K562 (cell line): ENCODE data around the gene GET3. TPM values are rescaled to one million over a fixed set of nuclear protein-coding genes. Genes with fewer than 3 reads are reported as not detected.

ENCODE experiments used
- CHD2 ChIP-seq: IDR thresholded peaks from 2 replicates; pipeline ENCODE4 v1.6.1; 2011; ENCODE audit warnings: low read depth, low read length
- DMBX1 ChIP-seq: fragments of 250-450 bp; sonication (Bioruptor Pico); IDR thresholded peaks from 2 replicates; pipeline ENCODE4 v1.8.0; 2022; ENCODE audit warnings: inconsistent platforms, mild to moderate bottlenecking, moderate library complexity, borderline replicate concordance
- EGR1 ChIP-seq: fragments of 450-650 bp; conservative IDR thresholded peaks from 2 replicates; pipeline ENCODE4 v1.6.1; 2017; ENCODE audit warnings: mild to moderate bottlenecking
- HNRNPLL ChIP-seq: fragments of 200-400 bp; formaldehyde crosslinking; IDR thresholded peaks from 2 replicates; pipeline ENCODE4 v1.6.1; 2017; ENCODE audit warnings: low read length, low read depth, mild to moderate bottlenecking; ENCODE audit not compliant: poor library complexity, severe bottlenecking
- KLF16 ChIP-seq: IDR thresholded peaks from 2 replicates; pipeline ENCODE4 v1.6.1; 2016; ENCODE audit warnings: antibody characterized with exemption
- MCM7 ChIP-seq, 2 experiments: fragments of 450-650 bp; IDR thresholded peaks; 2 replicates each; pipeline ENCODE4 v1.6.1; 2016 to 2018
- MYC ChIP-seq, 2 experiments: fragments of 250-450 bp in 1 of 2; sonication (Bioruptor Pico) in 1 of 2; IDR thresholded peaks; 2 replicates each; pipeline versions ENCODE4 v1.5.1 to v1.6.1; 2012 to 2021; ENCODE audit warnings: low read depth in 2 of 2, borderline replicate concordance in 1 of 2, improper control_type of control experiment in 1 of 2, low read length in 1 of 2, mild to moderate bottlenecking in 1 of 2, moderate library complexity in 1 of 2
- NELFE ChIP-seq: IDR thresholded peaks from 2 replicates; pipeline ENCODE4 v1.6.1; 2011; ENCODE audit warnings: mild to moderate bottlenecking; ENCODE audit not compliant: insufficient read depth, insufficient read length
- NR2C2 ChIP-seq, 2 experiments: fragments of 200-800 bp in 1 of 2; sonication (Bioruptor generic) in 1 of 2; sonication (generic) in 1 of 2; formaldehyde crosslinking in 1 of 2; IDR thresholded peaks; 2 replicates each; pipeline versions ENCODE4 v1.6.1 to v1.8.0; 2016 to 2022; ENCODE audit warnings: mild to moderate bottlenecking in 1 of 2, missing compliant biosample characterization in 1 of 2, missing genetic modification characterization in 1 of 2, missing genetic modification reagents in 1 of 2
- RBM15 ChIP-seq: fragments of 200-400 bp; formaldehyde crosslinking; IDR thresholded peaks from 2 replicates; pipeline ENCODE4 v1.6.1; 2018; ENCODE audit warnings: mild to moderate bottlenecking, low read length, moderate library complexity; ENCODE audit not compliant: insufficient read depth
- SMAD1 ChIP-seq: fragments of 150-350 bp; IDR thresholded peaks from 2 replicates; pipeline ENCODE4 v1.6.1; 2014; ENCODE audit warnings: low read length, low read depth; ENCODE audit not compliant: partially characterized antibody
- SMARCB1 ChIP-seq: IDR thresholded peaks from 2 replicates; pipeline ENCODE4 v1.6.1; 2011; ENCODE audit warnings: improper control_type of control experiment, low read depth; ENCODE audit not compliant: insufficient read length
- SNIP1 ChIP-seq: fragments of 450-650 bp; IDR thresholded peaks from 2 replicates; pipeline ENCODE4 v1.7.1; 2017; ENCODE audit warnings: low read depth, mild to moderate bottlenecking
- STAG1 ChIP-seq: sonication (generic); formaldehyde crosslinking; IDR thresholded peaks from 2 replicates; pipeline ENCODE4 v1.5.0; 2020; ENCODE audit warnings: missing genetic modification reagents, borderline replicate concordance
- TBL1XR1 ChIP-seq, 2 experiments: IDR thresholded peaks; 2 replicates each; pipeline ENCODE4 v1.6.1; 2012; ENCODE audit warnings: improper control_type of control experiment in 2 of 2, low read length in 2 of 2, mild to moderate bottlenecking in 1 of 2
- THRAP3 ChIP-seq: fragments of 450-650 bp; IDR thresholded peaks from 2 replicates; pipeline ENCODE4 v1.6.1; 2016; ENCODE audit warnings: mild to moderate bottlenecking, inconsistent platforms, borderline replicate concordance
- ZBTB7A ChIP-seq: IDR thresholded peaks from 2 replicates; pipeline ENCODE4 v1.6.1; 2011; ENCODE audit warnings: low read depth, mild to moderate bottlenecking, low read length, moderate library complexity, borderline replicate concordance; ENCODE audit not compliant: control insufficient read depth
- ZC3H11A ChIP-seq: IDR thresholded peaks from 2 replicates; pipeline ENCODE4 v1.6.1; 2012; ENCODE audit warnings: low read depth, low read length, improper control_type of control experiment
- ZNF583 ChIP-seq: fragments of 250-450 bp; sonication (Bioruptor Pico); IDR thresholded peaks from 2 replicates; pipeline ENCODE4 v1.4.0; 2020
- ZNF780A ChIP-seq: fragments of 250-450 bp; sonication (Bioruptor Pico); IDR thresholded peaks from 2 replicates; pipeline ENCODE4 v1.5.0; 2021; ENCODE audit warnings: mild to moderate bottlenecking
- polyA plus RNA-seq, 8 experiments: library from polyadenylated mRNA; depleted of rRNA in 4 of 8; stranded (reverse) in 5 of 8; unstranded in 3 of 8; fragments of >200 nt; fragmentation: Nextera tagmentation in 2 of 8; fragmentation: Illumina TruSeq in 1 of 8; extraction: Ambion mirVana in 2 of 8; extraction: Trizol in 1 of 8; gene quantifications; 2 replicates each; pipeline versions ENCODE4 v1.2.1 to v1.2.3, GENCODE V29; 2011 to 2014; ENCODE audit warnings: inconsistent platforms in 1 of 8, missing spikeins in 1 of 8
- total RNA-seq, 7 experiments: library from RNA; depleted of rRNA in 6 of 7; stranded (reverse); fragments of >200 nt in 6 of 7; fragmentation: Illumina TruSeq in 2 of 7; extraction: Trizol in 2 of 7; gene quantifications; 2 replicates each; pipeline versions ENCODE4 v1.2.1 to v1.2.3, GENCODE V29; 2011 to 2021; ENCODE audit warnings: low replicate concordance in 1 of 7
- TF ChIP-seq, protein P1 (sequence below): fragments of 450-650 bp; formaldehyde crosslinking; IDR thresholded peaks from 2 replicates; pipeline ENCODE4 v1.4.0; 2020; ENCODE audit warnings: mild to moderate bottlenecking, mixed read lengths
- TF ChIP-seq, protein P2 (sequence below): fragments of 450-650 bp; formaldehyde crosslinking; IDR thresholded peaks from 2 replicates; pipeline ENCODE4 v1.4.0; 2020; ENCODE audit warnings: mild to moderate bottlenecking, moderate library complexity
- TF ChIP-seq, protein P3 (sequence below): fragments of 450-650 bp; IDR thresholded peaks from 2 replicates; pipeline ENCODE4 v1.6.1; 2014; ENCODE audit warnings: low read depth, mild to moderate bottlenecking, moderate library complexity, borderline replicate concordance

Gene GET3
- total and polyA plus RNA-seq, 9 of the 15 experiments (the other 6 are each of a cell fraction or from before 2014, with no cell fraction given) = 8.3 to 83.5 (median 51.8) TPM

DNA sequence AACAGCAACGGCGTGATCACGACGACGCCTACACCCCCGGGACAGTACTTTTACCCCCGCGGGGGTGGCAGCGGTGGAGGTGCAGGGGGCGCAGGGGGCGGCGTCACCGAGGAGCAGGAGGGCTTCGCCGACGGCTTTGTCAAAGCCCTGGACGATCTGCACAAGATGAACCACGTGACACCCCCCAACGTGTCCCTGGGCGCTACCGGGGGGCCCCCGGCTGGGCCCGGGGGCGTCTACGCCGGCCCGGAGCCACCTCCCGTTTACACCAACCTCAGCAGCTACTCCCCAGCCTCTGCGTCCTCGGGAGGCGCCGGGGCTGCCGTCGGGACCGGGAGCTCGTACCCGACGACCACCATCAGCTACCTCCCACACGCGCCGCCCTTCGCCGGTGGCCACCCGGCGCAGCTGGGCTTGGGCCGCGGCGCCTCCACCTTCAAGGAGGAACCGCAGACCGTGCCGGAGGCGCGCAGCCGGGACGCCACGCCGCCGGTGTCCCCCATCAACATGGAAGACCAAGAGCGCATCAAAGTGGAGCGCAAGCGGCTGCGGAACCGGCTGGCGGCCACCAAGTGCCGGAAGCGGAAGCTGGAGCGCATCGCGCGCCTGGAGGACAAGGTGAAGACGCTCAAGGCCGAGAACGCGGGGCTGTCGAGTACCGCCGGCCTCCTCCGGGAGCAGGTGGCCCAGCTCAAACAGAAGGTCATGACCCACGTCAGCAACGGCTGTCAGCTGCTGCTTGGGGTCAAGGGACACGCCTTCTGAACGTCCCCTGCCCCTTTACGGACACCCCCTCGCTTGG lies 55.0 kb downstream of the GET3 start (continued):
- TF ChIP-seq NR2C2 (CRISPR knock-in tag; IDR thresholded peaks at IDR 0.05) (peak; percentile 90), NR2C2 (tag; IDR thresholded peaks at IDR 0.05) (peak; percentile 89), MYC (IDR thresholded peaks at IDR 0.05; ENCODE audit: low read depth, low read length) (peak; percentile 60; the same call in 1 of the 2 replicates), MYC (CRISPR knock-in tag; IDR thresholded peaks at IDR 0.05; ENCODE audit: borderline replicate concordance, low read depth) (0 out of 2 replicates have a peak, but pooled peaks have one; percentile 25), CHD2 (no peak), EGR1 (peak; percentile 74), ZNF583 (no peak), ZBTB7A (no peak; the same call in 1 of the 2 replicates), STAG1 (CRISPR knock-in tag) (no peak), THRAP3 (no peak), HNRNPLL (peak; percentile 38), DMBX1 (CRISPR knock-in tag) (no peak), SMAD1 (no peak), SNIP1 (no peak), TBL1XR1 (IDR thresholded peaks at IDR 0.05; ENCODE audit: low read length in 2 of 2) (peak in 1 of 2 experiments; percentile 33; a peak in 2 of 4 replicates), NELFE (no peak), SMARCB1 (no peak), ZC3H11A (no peak), RBM15 (peak; percentile 96; the same call in 1 of the 2 replicates), MCM7 (IDR thresholded peaks at IDR 0.05) (no peak), KLF16 (no peak), ZNF780A (CRISPR knock-in tag) (no peak)
- TF ChIP-seq, protein P1, sequence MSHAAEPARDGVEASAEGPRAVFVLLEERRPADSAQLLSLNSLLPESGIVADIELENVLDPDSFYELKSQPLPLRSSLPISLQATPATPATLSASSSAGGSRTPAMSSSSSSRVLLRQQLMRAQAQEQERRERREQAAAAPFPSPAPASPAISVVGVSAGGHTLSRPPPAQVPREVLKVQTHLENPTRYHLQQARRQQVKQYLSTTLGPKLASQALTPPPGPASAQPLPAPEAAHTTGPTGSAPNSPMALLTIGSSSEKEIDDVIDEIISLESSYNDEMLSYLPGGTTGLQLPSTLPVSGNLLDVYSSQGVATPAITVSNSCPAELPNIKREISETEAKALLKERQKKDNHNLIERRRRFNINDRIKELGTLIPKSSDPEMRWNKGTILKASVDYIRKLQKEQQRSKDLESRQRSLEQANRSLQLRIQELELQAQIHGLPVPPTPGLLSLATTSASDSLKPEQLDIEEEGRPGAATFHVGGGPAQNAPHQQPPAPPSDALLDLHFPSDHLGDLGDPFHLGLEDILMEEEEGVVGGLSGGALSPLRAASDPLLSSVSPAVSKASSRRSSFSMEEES (CRISPR knock-in tag) = peak; percentile 92
- TF ChIP-seq, protein P2, sequence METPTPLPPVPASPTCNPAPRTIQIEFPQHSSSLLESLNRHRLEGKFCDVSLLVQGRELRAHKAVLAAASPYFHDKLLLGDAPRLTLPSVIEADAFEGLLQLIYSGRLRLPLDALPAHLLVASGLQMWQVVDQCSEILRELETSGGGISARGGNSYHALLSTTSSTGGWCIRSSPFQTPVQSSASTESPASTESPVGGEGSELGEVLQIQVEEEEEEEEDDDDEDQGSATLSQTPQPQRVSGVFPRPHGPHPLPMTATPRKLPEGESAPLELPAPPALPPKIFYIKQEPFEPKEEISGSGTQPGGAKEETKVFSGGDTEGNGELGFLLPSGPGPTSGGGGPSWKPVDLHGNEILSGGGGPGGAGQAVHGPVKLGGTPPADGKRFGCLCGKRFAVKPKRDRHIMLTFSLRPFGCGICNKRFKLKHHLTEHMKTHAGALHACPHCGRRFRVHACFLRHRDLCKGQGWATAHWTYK = 0 out of 2 replicates have a peak, but pooled peaks have one; percentile 36
- TF ChIP-seq, protein P3, sequence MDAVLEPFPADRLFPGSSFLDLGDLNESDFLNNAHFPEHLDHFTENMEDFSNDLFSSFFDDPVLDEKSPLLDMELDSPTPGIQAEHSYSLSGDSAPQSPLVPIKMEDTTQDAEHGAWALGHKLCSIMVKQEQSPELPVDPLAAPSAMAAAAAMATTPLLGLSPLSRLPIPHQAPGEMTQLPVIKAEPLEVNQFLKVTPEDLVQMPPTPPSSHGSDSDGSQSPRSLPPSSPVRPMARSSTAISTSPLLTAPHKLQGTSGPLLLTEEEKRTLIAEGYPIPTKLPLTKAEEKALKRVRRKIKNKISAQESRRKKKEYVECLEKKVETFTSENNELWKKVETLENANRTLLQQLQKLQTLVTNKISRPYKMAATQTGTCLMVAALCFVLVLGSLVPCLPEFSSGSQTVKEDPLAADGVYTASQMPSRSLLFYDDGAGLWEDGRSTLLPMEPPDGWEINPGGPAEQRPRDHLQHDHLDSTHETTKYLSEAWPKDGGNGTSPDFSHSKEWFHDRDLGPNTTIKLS = peak; percentile 21; the same call in 1 of the 2 replicates
